HPDE6-E6E7 (cell line): ENCODE results near the gene ATP11B.

Source experiments
- DNase-seq: peaks from one replicate; pipeline ENCODE4 v3.0.0; 2011; ENCODE audit warnings: missing footprints; ENCODE audit errors: extremely low spot score

ATP11B gene

GRCh38 chr3:182949688-182950087, 156.4 kb downstream of the ATP11B start:
- no peak for DNase-seq

GRCh38 chr3:182954553-182955235, 161.4 kb downstream of the ATP11B start:
- no peak for DNase-seq

- DNase-seq: no peak
Observed at GRCh38 chr3:182957226-182957625, 163.9 kb downstream of the ATP11B start.

- DNase-seq: no peak
Observed at GRCh38 chr3:182957676-182958266, 164.5 kb downstream of the ATP11B start.

GRCh38 chr3:182959474-182960350, 166.4 kb downstream of the ATP11B start:
- DNase-seq: no peak

GRCh38 chr3:182962166-182962565, 168.9 kb downstream of the ATP11B start:
- no peak for DNase-seq

GRCh38 chr3:182964179-182964578, 170.9 kb downstream of the ATP11B start:
- no peak for DNase-seq

- no peak for DNase-seq
Observed at GRCh38 chr3:182965861-182966366, 172.6 kb downstream of the ATP11B start.

- DNase-seq: no peak
Observed at GRCh38 chr3:182967218-182968204, 174.2 kb downstream of the ATP11B start.

- DNase-seq: no peak
Observed at GRCh38 chr3:182969277-182969676, 176.0 kb downstream of the ATP11B start.

GRCh38 chr3:182969853-182970252, 176.5 kb downstream of the ATP11B start:
- DNase-seq: no peak

- DNase-seq: no peak
Observed at GRCh38 chr3:182970811-182971418, 177.6 kb downstream of the ATP11B start.
